ACC112 (cell line): Measurements from ENCODE around the gene RANBP3L.

ENCODE experiments used
- H2AFZ ChIP-seq: fragments of 200-600 bp; sonication (generic); one replicate; pipeline ENCODE4 v1.6.0; 2017; ENCODE audit warnings: antibody characterized with exemption, low read length; ENCODE audit not compliant: unreplicated experiment
- H3K27ac ChIP-seq: fragments of 200-600 bp; sonication (generic); 2 replicates; pipeline ENCODE4 v1.5.1; 2014; ENCODE audit warnings: low read depth, mild to moderate bottlenecking, antibody characterized with exemption, low read length, moderate library complexity
- H3K27me3 ChIP-seq: fragments of 200-600 bp; sonication (generic); 2 replicates; pipeline ENCODE4 v1.6.1; 2014; ENCODE audit warnings: mild to moderate bottlenecking, antibody characterized with exemption, low read length, moderate library complexity, mixed read lengths; ENCODE audit not compliant: insufficient read depth
- H3K36me3 ChIP-seq: fragments of 200-600 bp; sonication (generic); 2 replicates; pipeline ENCODE4 v1.6.1; 2016; ENCODE audit warnings: mild to moderate bottlenecking, antibody characterized with exemption, low read length, moderate library complexity, mixed read lengths; ENCODE audit not compliant: insufficient read depth
- H3K4me1 ChIP-seq: fragments of 200-600 bp; sonication (generic); one replicate; pipeline ENCODE4 v1.6.1; 2016; ENCODE audit warnings: low read length, mixed read lengths; ENCODE audit not compliant: insufficient read depth, unreplicated experiment, control insufficient read depth
- H3K4me3 ChIP-seq: fragments of 200-600 bp; sonication (generic); 2 replicates; pipeline ENCODE4 v1.5.1; 2014; ENCODE audit warnings: mild to moderate bottlenecking, low read depth, low read length
- H3K79me2 ChIP-seq: fragments of 200-600 bp; sonication (generic); one replicate; pipeline ENCODE4 v1.6.0; 2016; ENCODE audit warnings: low read length; ENCODE audit not compliant: control insufficient read depth, unreplicated experiment, insufficient read depth

RANBP3L gene

GRCh38 chr5:36227046-36227445 lies 74.7 kb downstream of the RANBP3L start:
- no peak overlapping the region for H2AFZ ChIP-seq
- no peaks in the 10 kb centered on the region for H3K27me3 ChIP-seq
- H3K27ac ChIP-seq = no peak overlapping the region
- peaks cover 18% of the 10 kb centered on the region for H3K36me3 ChIP-seq
- H3K79me2 ChIP-seq = peaks cover 15% of the 10 kb centered on the region
- H3K4me3 ChIP-seq = no peak overlapping the region
- H3K4me1 ChIP-seq = peaks cover 14% of the 10 kb centered on the region

GRCh38 chr5:36222620-36223019 lies 79.1 kb downstream of the RANBP3L start:
- H3K27me3 ChIP-seq = no peaks in the 10 kb centered on the region
- H3K36me3 ChIP-seq = peaks cover 40% of the 10 kb centered on the region
- H2AFZ ChIP-seq = no peak overlapping the region
- H3K79me2 ChIP-seq = no peaks in the 10 kb centered on the region
- no peak overlapping the region for H3K4me3 ChIP-seq
- peaks cover 11% of the 10 kb centered on the region for H3K4me1 ChIP-seq
- H3K27ac ChIP-seq = no peak overlapping the region

- no peak overlapping the region for H3K27ac ChIP-seq
- H3K79me2 ChIP-seq = no peaks in the 10 kb centered on the region
- peaks cover 5% of the 10 kb centered on the region for H3K4me1 ChIP-seq
- H2AFZ ChIP-seq = no peak overlapping the region
- no peaks in the 10 kb centered on the region for H3K27me3 ChIP-seq
- H3K36me3 ChIP-seq = peaks cover 32% of the 10 kb centered on the region
- no peak overlapping the region for H3K4me3 ChIP-seq
These were observed 83.7 kb downstream of the RANBP3L start for GRCh38 chr5:36217988-36218387.

- H3K27ac ChIP-seq = no peak overlapping the region
- peaks cover 36% of the 10 kb centered on the region for H3K36me3 ChIP-seq
- no peak overlapping the region for H2AFZ ChIP-seq
- no peaks in the 10 kb centered on the region for H3K27me3 ChIP-seq
- no peaks in the 10 kb centered on the region for H3K79me2 ChIP-seq
- no peak overlapping the region for H3K4me3 ChIP-seq
- H3K4me1 ChIP-seq = peaks cover under 1% of the 10 kb centered on the region
These were observed 84.1 kb downstream of the RANBP3L start for GRCh38 chr5:36217567-36217966.

- Histone ChIP-seq H3K36me3 (peaks cover 32% of the 10 kb centered on the region), H2AFZ (no peak overlapping the region), H3K4me3 (no peak overlapping the region), H3K79me2 (no peaks in the 10 kb centered on the region), H3K27ac (no peak overlapping the region), H3K27me3 (no peaks in the 10 kb centered on the region), H3K4me1 (no peaks in the 10 kb centered on the region)
These were observed 85.8 kb downstream of the RANBP3L start for GRCh38 chr5:36215910-36216309.

- Histone ChIP-seq H3K27ac (no peak overlapping the region), H3K4me1 (peaks cover 9% of the 10 kb centered on the region), H3K4me3 (no peak overlapping the region), H3K36me3 (peaks cover 20% of the 10 kb centered on the region; the same call in 1 of the 2 replicates), H2AFZ (no peak overlapping the region), H3K27me3 (no peaks in the 10 kb centered on the region), H3K79me2 (no peaks in the 10 kb centered on the region)
These were observed 87.3 kb downstream of the RANBP3L start for GRCh38 chr5:36214436-36214835.

- H2AFZ ChIP-seq = no peak overlapping the region
- no peak overlapping the region for H3K27ac ChIP-seq
- 0 out of 2 replicates have a peak, but pooled peaks cover 6% of the 10 kb centered on the region for H3K36me3 ChIP-seq
- no peaks in the 10 kb centered on the region for H3K27me3 ChIP-seq
- H3K79me2 ChIP-seq = no peaks in the 10 kb centered on the region
- H3K4me1 ChIP-seq = peaks cover 9% of the 10 kb centered on the region
- H3K4me3 ChIP-seq = no peak overlapping the region
These were observed 92.0 kb downstream of the RANBP3L start for GRCh38 chr5:36209664-36210063.

GRCh38 chr5:36208786-36209185 lies 92.9 kb downstream of the RANBP3L start:
- H3K79me2 ChIP-seq = no peaks in the 10 kb centered on the region
- peaks cover 9% of the 10 kb centered on the region for H3K4me1 ChIP-seq
- H3K27me3 ChIP-seq = no peaks in the 10 kb centered on the region
- H2AFZ ChIP-seq = no peak overlapping the region
- H3K4me3 ChIP-seq = no peak overlapping the region
- H3K27ac ChIP-seq = no peak overlapping the region
- H3K36me3 ChIP-seq = 0 out of 2 replicates have a peak, but pooled peaks cover 6% of the 10 kb centered on the region

GRCh38 chr5:36206913-36207312 lies 94.8 kb downstream of the RANBP3L start:
- Histone ChIP-seq H2AFZ (no peak overlapping the region), H3K27ac (no peak overlapping the region), H3K79me2 (no peaks in the 10 kb centered on the region), H3K4me1 (peaks cover 19% of the 10 kb centered on the region), H3K36me3 (no peaks in the 10 kb centered on the region), H3K27me3 (no peaks in the 10 kb centered on the region), H3K4me3 (no peak overlapping the region)

GRCh38 chr5:36205329-36205728 lies 96.4 kb downstream of the RANBP3L start:
- Histone ChIP-seq H3K27ac (no peak overlapping the region), H3K79me2 (no peaks in the 10 kb centered on the region), H3K36me3 (no peaks in the 10 kb centered on the region), H3K4me3 (no peak overlapping the region), H2AFZ (no peak overlapping the region), H3K4me1 (peaks cover 23% of the 10 kb centered on the region), H3K27me3 (no peaks in the 10 kb centered on the region)

GRCh38 chr5:36202521-36202961 lies 99.2 kb downstream of the RANBP3L start:
- Histone ChIP-seq H3K79me2 (no peaks in the 10 kb centered on the region), H2AFZ (no peak overlapping the region), H3K36me3 (no peaks in the 10 kb centered on the region; the same call in 1 of the 2 replicates), H3K4me3 (no peak overlapping the region), H3K27ac (no peak overlapping the region), H3K4me1 (peaks cover 22% of the 10 kb centered on the region), H3K27me3 (no peaks in the 10 kb centered on the region)
